Loucy (cell line): ENCODE results near the gene EPB41L1.

Experiments used
- H2AFZ ChIP-seq: fragments of 200-600 bp; sonication (generic); 2 replicates; pipeline ENCODE4 v1.6.0; 2016; ENCODE audit warnings: antibody characterized with exemption, mild to moderate bottlenecking, low read length, moderate library complexity
- H3F3A ChIP-seq: fragments of 200-600 bp; 2 replicates; pipeline ENCODE4 v1.6.0; 2016; ENCODE audit warnings: antibody characterized with exemption, low read depth, mild to moderate bottlenecking
- H3K27me3 ChIP-seq: fragments of 200-600 bp; sonication (generic); 2 replicates; pipeline ENCODE4 v1.6.1; 2014; ENCODE audit warnings: low read length, mild to moderate bottlenecking; ENCODE audit not compliant: insufficient read depth, poor library complexity, severe bottlenecking
- H3K36me3 ChIP-seq: fragments of 200-600 bp; sonication (generic); 2 replicates; pipeline ENCODE4 v1.6.1; 2016; ENCODE audit warnings: low read length; ENCODE audit not compliant: insufficient read depth
- H3K4me1 ChIP-seq: fragments of 200-600 bp; sonication (generic); 2 replicates; pipeline ENCODE4 v1.5.1; 2014; ENCODE audit warnings: low read length, mild to moderate bottlenecking; ENCODE audit not compliant: insufficient read depth, poor library complexity, severe bottlenecking
- H3K4me2 ChIP-seq: fragments of 200-600 bp; sonication (generic); 2 replicates; pipeline ENCODE4 v1.6.0; 2014; ENCODE audit warnings: antibody characterized with exemption, low read length, low read depth, mild to moderate bottlenecking; ENCODE audit not compliant: poor library complexity, severe bottlenecking
- H3K4me3 ChIP-seq: fragments of 200-600 bp; sonication (generic); 2 replicates; pipeline ENCODE4 v1.5.1; 2014; ENCODE audit warnings: low read length, mild to moderate bottlenecking, mixed read lengths; ENCODE audit not compliant: poor library complexity, severe bottlenecking
- H3K79me2 ChIP-seq: fragments of 200-600 bp; sonication (generic); 2 replicates; pipeline ENCODE4 v1.6.1; 2014; ENCODE audit warnings: low read length; ENCODE audit not compliant: insufficient read depth
- H3K9ac ChIP-seq: fragments of 200-600 bp; sonication (generic); 2 replicates; pipeline ENCODE4 v1.6.0; 2014; ENCODE audit warnings: mild to moderate bottlenecking, low read depth, low read length, moderate library complexity; ENCODE audit not compliant: poor library complexity, severe bottlenecking
- H3K9me2 ChIP-seq: fragments of 200-600 bp; sonication (generic); replicated peaks from 2 replicates; pipeline ENCODE4 v1.6.1; 2016; ENCODE audit warnings: low read depth, low read length, mixed read lengths
- H3K9me3 ChIP-seq: fragments of 200-600 bp; sonication (generic); 2 replicates; pipeline ENCODE4 v1.6.1; 2014; ENCODE audit warnings: mild to moderate bottlenecking, antibody characterized with exemption, low read length, low read depth; ENCODE audit not compliant: insufficient read depth
- H4K20me1 ChIP-seq: fragments of 200-600 bp; sonication (generic); 2 replicates; pipeline ENCODE4 v1.6.0; 2014; ENCODE audit warnings: antibody characterized with exemption, low read length, mild to moderate bottlenecking; ENCODE audit not compliant: insufficient read depth, poor library complexity, severe bottlenecking
- EZH2phosphoT487 ChIP-seq: fragments of 200-600 bp; IDR thresholded peaks from 2 replicates; pipeline ENCODE4 v1.6.1; 2018; ENCODE audit warnings: antibody characterized with exemption, mild to moderate bottlenecking, moderate library complexity, borderline replicate concordance
- TF ChIP-seq, protein P1 (sequence below): fragments of 200-600 bp; sonication (generic); conservative IDR thresholded peaks from 2 replicates; pipeline ENCODE4 v1.5.1; 2014; ENCODE audit warnings: mild to moderate bottlenecking, antibody characterized with exemption, low read length

EPB41L1 gene

DNA sequence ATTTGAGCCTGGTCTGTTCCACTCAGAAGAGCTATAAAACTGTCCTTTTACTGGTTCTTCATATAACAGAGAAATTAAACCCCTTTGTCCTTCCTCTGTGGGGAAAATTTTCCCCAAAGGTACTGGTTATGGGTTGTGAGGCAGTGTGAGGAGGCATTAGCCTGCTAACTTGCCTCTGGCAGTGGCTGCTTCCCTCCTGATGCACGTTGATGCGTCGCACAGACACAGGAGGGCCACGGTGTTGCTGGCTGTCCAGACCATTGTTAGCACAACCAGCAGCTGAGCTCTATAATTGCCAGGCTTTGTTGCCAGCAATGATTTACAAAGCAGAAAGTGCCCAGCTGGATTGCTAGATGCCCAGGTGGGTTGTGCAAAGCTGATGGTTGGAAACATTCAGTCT, 91.9 kb downstream of the EPB41L1 start:
- Histone ChIP-seq H3K9me3 (no peaks in the 10 kb centered on the region), H3K79me2 (peaks cover 10% of the 10 kb centered on the region; the same call in 1 of the 2 replicates), H3K9me2 (no peaks in the 10 kb centered on the region), H3K9ac (no peak overlapping the region), H3K4me3 (no peak overlapping the region), H3K4me1 (no peaks in the 10 kb centered on the region), H4K20me1 (peaks cover 4% of the 10 kb centered on the region), H3F3A (no peaks in the 10 kb centered on the region), H2AFZ (no peak overlapping the region), H3K36me3 (peaks cover 65% of the 10 kb centered on the region; the same call in 1 of the 2 replicates), H3K27me3 (no peaks in the 10 kb centered on the region), H3K4me2 (no peak overlapping the region)
- no peak for TF ChIP-seq EZH2phosphoT487
- TF ChIP-seq, protein P1, sequence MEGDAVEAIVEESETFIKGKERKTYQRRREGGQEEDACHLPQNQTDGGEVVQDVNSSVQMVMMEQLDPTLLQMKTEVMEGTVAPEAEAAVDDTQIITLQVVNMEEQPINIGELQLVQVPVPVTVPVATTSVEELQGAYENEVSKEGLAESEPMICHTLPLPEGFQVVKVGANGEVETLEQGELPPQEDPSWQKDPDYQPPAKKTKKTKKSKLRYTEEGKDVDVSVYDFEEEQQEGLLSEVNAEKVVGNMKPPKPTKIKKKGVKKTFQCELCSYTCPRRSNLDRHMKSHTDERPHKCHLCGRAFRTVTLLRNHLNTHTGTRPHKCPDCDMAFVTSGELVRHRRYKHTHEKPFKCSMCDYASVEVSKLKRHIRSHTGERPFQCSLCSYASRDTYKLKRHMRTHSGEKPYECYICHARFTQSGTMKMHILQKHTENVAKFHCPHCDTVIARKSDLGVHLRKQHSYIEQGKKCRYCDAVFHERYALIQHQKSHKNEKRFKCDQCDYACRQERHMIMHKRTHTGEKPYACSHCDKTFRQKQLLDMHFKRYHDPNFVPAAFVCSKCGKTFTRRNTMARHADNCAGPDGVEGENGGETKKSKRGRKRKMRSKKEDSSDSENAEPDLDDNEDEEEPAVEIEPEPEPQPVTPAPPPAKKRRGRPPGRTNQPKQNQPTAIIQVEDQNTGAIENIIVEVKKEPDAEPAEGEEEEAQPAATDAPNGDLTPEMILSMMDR: no peak

DNA sequence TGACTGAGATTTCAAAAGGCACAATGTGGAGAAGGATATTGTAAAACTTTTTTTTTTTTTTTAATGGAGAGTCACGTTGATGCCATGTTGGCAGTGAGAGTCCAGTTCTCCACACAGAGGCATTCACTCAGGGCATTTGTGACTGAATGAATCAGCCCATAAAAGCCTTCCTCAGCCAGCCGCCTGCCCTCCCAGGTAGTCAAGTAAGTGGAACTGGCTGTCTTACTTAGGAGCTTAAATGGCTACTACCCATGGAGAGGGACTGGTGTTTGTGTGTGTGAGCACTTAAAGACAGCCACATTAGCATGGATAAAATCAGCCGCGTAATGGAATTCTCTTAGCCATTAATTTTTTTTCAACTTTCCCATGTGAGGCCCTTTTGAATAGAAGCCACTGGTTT, 94.3 kb downstream of the EPB41L1 start:
- H3K36me3 ChIP-seq: peaks cover 58% of the 10 kb centered on the region; the same call in 1 of the 2 replicates
- no peaks in the 10 kb centered on the region for H3K27me3 ChIP-seq
- no peaks in the 10 kb centered on the region for H3F3A ChIP-seq
- H3K9ac ChIP-seq: no peak overlapping the region
- no peak for TF ChIP-seq EZH2phosphoT487
- TF ChIP-seq, protein P1: no peak
- H3K4me3 ChIP-seq: no peak overlapping the region
- H3K4me2 ChIP-seq: no peak overlapping the region
- H3K9me2 ChIP-seq: no peaks in the 10 kb centered on the region
- H4K20me1 ChIP-seq: peaks cover 3% of the 10 kb centered on the region
- no peaks in the 10 kb centered on the region for H3K4me1 ChIP-seq
- no peak overlapping the region for H2AFZ ChIP-seq
- peaks cover 8% of the 10 kb centered on the region; the same call in 1 of the 2 replicates for H3K79me2 ChIP-seq
- no peaks in the 10 kb centered on the region for H3K9me3 ChIP-seq

DNA sequence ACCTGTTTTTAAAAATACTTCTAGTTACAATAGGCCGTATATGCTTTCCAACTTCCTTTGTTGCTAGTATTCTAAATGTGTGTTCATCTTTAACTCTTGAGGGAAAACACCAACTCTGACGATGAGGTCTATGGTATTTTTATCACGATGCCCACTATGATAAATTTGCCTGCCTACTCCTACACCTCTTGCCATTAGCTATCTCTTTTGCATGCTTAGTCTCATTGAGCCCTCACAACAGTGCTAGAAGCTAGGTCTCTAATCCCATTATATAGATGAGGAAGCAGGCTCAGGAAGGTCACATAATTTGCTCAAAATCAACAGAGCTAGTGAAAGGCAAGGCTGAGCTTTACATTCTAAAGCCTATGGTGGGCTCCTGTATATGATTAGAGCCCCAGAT, 94.9 kb downstream of the EPB41L1 start:
- Histone ChIP-seq H4K20me1 (no peaks in the 10 kb centered on the region), H3K36me3 (peaks cover 53% of the 10 kb centered on the region; the same call in 1 of the 2 replicates), H3K27me3 (no peaks in the 10 kb centered on the region), H3K9ac (no peak overlapping the region), H3K9me2 (no peaks in the 10 kb centered on the region), H3K4me2 (peak overlapping the region; percentile 30), H3K4me1 (no peaks in the 10 kb centered on the region), H3K9me3 (no peaks in the 10 kb centered on the region), H2AFZ (no peak overlapping the region), H3F3A (no peaks in the 10 kb centered on the region), H3K79me2 (peaks cover 8% of the 10 kb centered on the region; the same call in 1 of the 2 replicates), H3K4me3 (no peak overlapping the region)
- no peak for TF ChIP-seq EZH2phosphoT487
- TF ChIP-seq, protein P1: no peak
